SK-N-MC (cell line): Measurements from ENCODE around the gene TMEM92.
A peak's percentile ranks its signal among the peaks of the same experiment; 100 is the strongest.

Experiments used
- DNase-seq: peaks from one replicate; pipeline ENCODE4 v3.0.0-alpha.2; 2011; ENCODE audit warnings: low read depth, low spot score
- H3K27ac ChIP-seq: fragments of 200-600 bp; sonication (generic); 2 replicates; pipeline ENCODE4 v1.5.1; 2016; ENCODE audit warnings: mixed run types
- H3K36me3 ChIP-seq: fragments of 200-600 bp; sonication (generic); 2 replicates; pipeline ENCODE4 v1.6.1; 2017; ENCODE audit warnings: antibody characterized with exemption, low read length, mixed read lengths; ENCODE audit not compliant: insufficient read depth
- H3K4me3 ChIP-seq: fragments of 200-600 bp; sonication (generic); 2 replicates; pipeline ENCODE4 v1.5.1; 2016
- H3K9ac ChIP-seq: fragments of 200-600 bp; sonication (generic); 2 replicates; pipeline ENCODE4 v1.8.0; 2017; ENCODE audit warnings: mixed run types, mixed read lengths; ENCODE audit not compliant: insufficient read length
- H3K9me3 ChIP-seq: fragments of 200-600 bp; sonication (generic); 2 replicates; pipeline ENCODE4 v1.6.1; 2017; ENCODE audit warnings: low read depth, mild to moderate bottlenecking, antibody characterized with exemption, low read length, moderate library complexity, mixed read lengths
- EZH2 ChIP-seq: fragments of 200-600 bp; sonication (generic); IDR thresholded peaks from one replicate; pipeline ENCODE4 v1.6.1; 2017; ENCODE audit warnings: antibody characterized with exemption
- FOXP2 ChIP-seq: optimal IDR thresholded peaks from 2 replicates; pipeline ENCODE3; 2011; ENCODE audit warnings: mild to moderate bottlenecking, moderate library complexity; ENCODE audit not compliant: insufficient read depth; ENCODE audit errors: extremely low read length, control extremely low read depth
- POLR2AphosphoS5 ChIP-seq: IDR thresholded peaks from 2 replicates; pipeline ENCODE4 v1.6.1; 2012; ENCODE audit warnings: mild to moderate bottlenecking, low read depth, low read length, borderline replicate concordance

The TMEM92 gene

GRCh38 chr17:50260501-50260911 lies 13.8 kb upstream of the TMEM92 start:
- H3K9ac ChIP-seq = no peak overlapping the region
- no peak overlapping the region for H3K27ac ChIP-seq
- DNase-seq = no peak
- H3K36me3 ChIP-seq = no peaks in the 10 kb centered on the region
- H3K9me3 ChIP-seq = no peaks in the 10 kb centered on the region
- no peak for TF ChIP-seq POLR2AphosphoS5
- TF ChIP-seq EZH2 = no peak
- TF ChIP-seq FOXP2 = no peak
- H3K4me3 ChIP-seq = no peak overlapping the region

GRCh38 chr17:50261051-50261915 lies 13.0 kb upstream of the TMEM92 start:
- no peak for TF ChIP-seq EZH2
- TF ChIP-seq POLR2AphosphoS5 = no peak
- no peak for TF ChIP-seq FOXP2
- Histone ChIP-seq H3K27ac (no peak overlapping the region), H3K9ac (no peak overlapping the region), H3K4me3 (no peak overlapping the region), H3K9me3 (no peaks in the 10 kb centered on the region), H3K36me3 (no peaks in the 10 kb centered on the region)
- no peak for DNase-seq

GRCh38 chr17:50262001-50262794 lies 12.1 kb upstream of the TMEM92 start:
- no peak for DNase-seq

GRCh38 chr17:50263331-50264262 lies 10.7 kb upstream of the TMEM92 start:
- no peak for DNase-seq
- TF ChIP-seq POLR2AphosphoS5 (no peak), FOXP2 (no peak)
- Histone ChIP-seq H3K9ac (no peak overlapping the region), H3K36me3 (no peaks in the 10 kb centered on the region), H3K27ac (no peak overlapping the region), H3K9me3 (no peaks in the 10 kb centered on the region), H3K4me3 (no peak overlapping the region)

More at GRCh38 chr17:50262001-50262794, 12.1 kb upstream of the TMEM92 start:
- Histone ChIP-seq H3K36me3 (no peaks in the 10 kb centered on the region), H3K9me3 (no peaks in the 10 kb centered on the region), H3K27ac (no peak overlapping the region), H3K4me3 (no peak overlapping the region), H3K9ac (no peak overlapping the region)
- TF ChIP-seq FOXP2 = no peak
- no peak for TF ChIP-seq POLR2AphosphoS5
- TF ChIP-seq EZH2 = no peak

- no peak overlapping the region for H3K4me3 ChIP-seq
- H3K9ac ChIP-seq = no peak overlapping the region
These were observed 9.8 kb upstream of the TMEM92 start for GRCh38 chr17:50264263-50265113.

GRCh38 chr17:50265212-50265611 lies 9.1 kb upstream of the TMEM92 start:
- TF ChIP-seq EZH2 (no peak), POLR2AphosphoS5 (no peak), FOXP2 (no peak)
- Histone ChIP-seq H3K4me3 (no peak overlapping the region), H3K27ac (no peak overlapping the region), H3K9ac (no peak overlapping the region), H3K36me3 (no peaks in the 10 kb centered on the region), H3K9me3 (no peaks in the 10 kb centered on the region)
- no peak for DNase-seq

More at GRCh38 chr17:50264263-50265113, 9.8 kb upstream of the TMEM92 start:
- Histone ChIP-seq H3K27ac (no peak overlapping the region), H3K9me3 (no peaks in the 10 kb centered on the region), H3K36me3 (no peaks in the 10 kb centered on the region)
- DNase-seq = no peak
- TF ChIP-seq FOXP2 (no peak), EZH2 (no peak), POLR2AphosphoS5 (no peak)

GRCh38 chr17:50265690-50266315 lies 8.5 kb upstream of the TMEM92 start:
- no peak overlapping the region for H3K4me3 ChIP-seq
- TF ChIP-seq POLR2AphosphoS5 = no peak
- no peak for TF ChIP-seq FOXP2
- TF ChIP-seq EZH2 = no peak
- no peak for DNase-seq

More at GRCh38 chr17:50265690-50266315, 8.5 kb upstream of the TMEM92 start:
- no peak overlapping the region for H3K9ac ChIP-seq
- no peaks in the 10 kb centered on the region for H3K9me3 ChIP-seq
- H3K27ac ChIP-seq = 0 out of 2 replicates have a peak overlapping the region, but pooled peaks have one; percentile 31
- H3K36me3 ChIP-seq = no peaks in the 10 kb centered on the region
